K562 (cell line): ENCODE data around the gene SEC61A1. TPM values are rescaled to one million over a fixed set of nuclear protein-coding genes. Genes with fewer than 3 reads are reported as not detected.

Experiments used
- FOXP1 ChIP-seq: sonication (generic); formaldehyde crosslinking; IDR thresholded peaks from 2 replicates; pipeline ENCODE4 v1.8.0; 2022; ENCODE audit warnings: mild to moderate bottlenecking, missing genetic modification reagents
- RREB1 ChIP-seq: fragments of 250-450 bp; sonication (Bioruptor Pico); IDR thresholded peaks from 2 replicates; pipeline ENCODE4 v1.4.0; 2020
- ZBTB9 ChIP-seq: fragments of 450-650 bp; formaldehyde crosslinking; IDR thresholded peaks from 2 replicates; pipeline ENCODE4 v1.4.0; 2020; ENCODE audit warnings: mild to moderate bottlenecking, moderate library complexity
- polyA plus RNA-seq, 8 experiments: library from polyadenylated mRNA; depleted of rRNA in 4 of 8; stranded (reverse) in 5 of 8; unstranded in 3 of 8; fragments of >200 nt; fragmentation: Nextera tagmentation in 2 of 8; fragmentation: Illumina TruSeq in 1 of 8; extraction: Ambion mirVana in 2 of 8; extraction: Trizol in 1 of 8; gene quantifications; 2 replicates each; pipeline versions ENCODE4 v1.2.1 to v1.2.3, GENCODE V29; 2011 to 2014; ENCODE audit warnings: inconsistent platforms in 1 of 8, missing spikeins in 1 of 8
- total RNA-seq, 7 experiments: library from RNA; depleted of rRNA in 6 of 7; stranded (reverse); fragments of >200 nt in 6 of 7; fragmentation: Illumina TruSeq in 2 of 7; extraction: Trizol in 2 of 7; gene quantifications; 2 replicates each; pipeline versions ENCODE4 v1.2.1 to v1.2.3, GENCODE V29; 2011 to 2021; ENCODE audit warnings: low replicate concordance in 1 of 7

The SEC61A1 gene
- total and polyA plus RNA-seq, 9 of the 15 experiments (the other 6 are each of a cell fraction or from before 2014, with no cell fraction given) = 1.9 to 140 (median 79.1) TPM

- TF ChIP-seq ZBTB9 (CRISPR knock-in tag) (no peak), RREB1 (no peak), FOXP1 (CRISPR knock-in tag) (no peak)
- TF ChIP-seq, all 486 proteins: peak for 0
Observed at GRCh38 chr3:128073807-128074206, 21.6 kb downstream of the SEC61A1 start (continued).
